GM12891 (cell line): Measurements from ENCODE around the gene KIAA1549.

Experiments
- POLR2A ChIP-seq: IDR thresholded peaks from 2 replicates; pipeline ENCODE4 v1.6.1; 2011; ENCODE audit warnings: low read depth, low read length, control low read depth
- POLR2AphosphoS5 ChIP-seq: IDR thresholded peaks from 2 replicates; pipeline ENCODE4 v1.6.1; 2011; ENCODE audit warnings: low read depth, low read length, control low read depth
- SPI1 ChIP-seq: IDR thresholded peaks from 2 replicates; pipeline ENCODE4 v1.6.1; 2011; ENCODE audit warnings: low read depth, low read length, control low read depth

- no peak for TF ChIP-seq POLR2AphosphoS5
- TF ChIP-seq POLR2A, result no peak
- no peak for TF ChIP-seq SPI1
Measured at GRCh38 chr7:138951953-138952352, 29.2 kb downstream of the KIAA1549 start.
